Activated naive CD4-positive, alpha-beta T cell treated with anti-CD3 and anti-CD28 coated beads, Interleukin-2, amount 10 ng/mL, durations not matched to agents 7 days and 5 days (primary cell): Measurements from ENCODE around the gene GNG13.
"Not testable (repeated sequence)": the region's sequence is repeated elsewhere in the genome, so short reads cannot be mapped to it uniquely, and the experiment has no call there.

Source experiments
- CTCF ChIA-PET: fragments of 350-600 bp; sonication (Branson Sonifier 250); formaldehyde crosslinking; loops from one replicate; lab custom pipeline; 2021; ENCODE audit warnings: antibody characterized with exemption; lab: Charles Lee
- DNase-seq: peaks from one replicate; pipeline ENCODE4 v3.0.0-alpha.2; 2020
- H3K27ac Mint-ChIP-seq: one replicate; pipeline ENCODE4 v1.8.0; 2021; ENCODE audit warnings: mild to moderate bottlenecking, moderate library complexity, mixed read lengths
- H3K27me3 Mint-ChIP-seq: one replicate; pipeline ENCODE4 v1.8.0; 2021; ENCODE audit warnings: mild to moderate bottlenecking, mixed read lengths
- H3K36me3 Mint-ChIP-seq: one replicate; pipeline ENCODE4 v1.8.0; 2021; ENCODE audit warnings: mixed read lengths
- H3K4me1 Mint-ChIP-seq: one replicate; pipeline ENCODE4 v1.8.0; 2021; ENCODE audit warnings: mixed read lengths
- H3K4me3 Mint-ChIP-seq: one replicate; pipeline ENCODE4 v1.8.0; 2021; ENCODE audit warnings: mild to moderate bottlenecking, moderate library complexity, mixed read lengths
- H3K9me3 Mint-ChIP-seq: one replicate; pipeline ENCODE4 v1.8.0; 2021; ENCODE audit warnings: mixed read lengths

The GNG13 gene

GRCh38 chr16:824601-825000 is 24.1 kb upstream of the GNG13 start:
- peaks cover 20% of the 10 kb centered on the region for H3K27me3 Mint-ChIP-seq
- CTCF ChIA-PET: no interaction called here
- H3K4me3 Mint-ChIP-seq: no peak overlapping the region
- H3K36me3 Mint-ChIP-seq: no peaks in the 10 kb centered on the region
- no peak overlapping the region for H3K27ac Mint-ChIP-seq
- no peaks in the 10 kb centered on the region for H3K9me3 Mint-ChIP-seq
- peaks cover 6% of the 10 kb centered on the region for H3K4me1 Mint-ChIP-seq
- DNase-seq: no peak

- peaks cover 24% of the 10 kb centered on the region for H3K27me3 Mint-ChIP-seq
- H3K36me3 Mint-ChIP-seq: no peaks in the 10 kb centered on the region
- CTCF ChIA-PET: no interaction called here
- H3K4me3 Mint-ChIP-seq: no peak overlapping the region
- H3K27ac Mint-ChIP-seq: no peak overlapping the region
- H3K4me1 Mint-ChIP-seq: peaks cover 10% of the 10 kb centered on the region
- H3K9me3 Mint-ChIP-seq: no peaks in the 10 kb centered on the region
- no peak for DNase-seq
Measured at GRCh38 chr16:824194-824593, 23.7 kb upstream of the GNG13 start.

- DNase-seq: no peak
- CTCF ChIA-PET: no interaction called here
- H3K36me3 Mint-ChIP-seq: no peaks in the 10 kb centered on the region
- peaks cover 28% of the 10 kb centered on the region for H3K27me3 Mint-ChIP-seq
- no peak overlapping the region for H3K4me3 Mint-ChIP-seq
- no peaks in the 10 kb centered on the region for H3K9me3 Mint-ChIP-seq
- H3K4me1 Mint-ChIP-seq: peaks cover 11% of the 10 kb centered on the region
- H3K27ac Mint-ChIP-seq: no peak overlapping the region
Measured at GRCh38 chr16:822909-823297, 22.4 kb upstream of the GNG13 start.

- CTCF ChIA-PET: no interaction called here
- Mint-ChIP-seq H3K9me3 (no peaks in the 10 kb centered on the region), H3K27me3 (peaks cover 34% of the 10 kb centered on the region), H3K27ac (no peak overlapping the region), H3K4me1 (peaks cover 11% of the 10 kb centered on the region), H3K36me3 (no peaks in the 10 kb centered on the region), H3K4me3 (no peak overlapping the region)
- no peak for DNase-seq
Measured at GRCh38 chr16:822174-822908, 21.8 kb upstream of the GNG13 start.

GRCh38 chr16:821751-822150 is 21.2 kb upstream of the GNG13 start:
- no peaks in the 10 kb centered on the region for H3K9me3 Mint-ChIP-seq
- H3K27me3 Mint-ChIP-seq: peaks cover 40% of the 10 kb centered on the region
- peaks cover 11% of the 10 kb centered on the region for H3K4me1 Mint-ChIP-seq
- CTCF ChIA-PET: no interaction called here
- DNase-seq: no peak
- H3K4me3 Mint-ChIP-seq: no peak overlapping the region
- H3K36me3 Mint-ChIP-seq: no peaks in the 10 kb centered on the region
- no peak overlapping the region for H3K27ac Mint-ChIP-seq

- Mint-ChIP-seq H3K4me3 (no peak overlapping the region), H3K36me3 (no peaks in the 10 kb centered on the region), H3K27me3 (peaks cover 49% of the 10 kb centered on the region), H3K9me3 (no peaks in the 10 kb centered on the region), H3K4me1 (peaks cover 11% of the 10 kb centered on the region), H3K27ac (no peak overlapping the region)
- DNase-seq: no peak
- CTCF ChIA-PET: no interaction called here
Measured at GRCh38 chr16:820748-821147, 20.2 kb upstream of the GNG13 start.

GRCh38 chr16:820044-820408 is 19.5 kb upstream of the GNG13 start:
- H3K36me3 Mint-ChIP-seq, H3K9me3 Mint-ChIP-seq, CTCF ChIA-PET, DNase-seq, H3K27ac Mint-ChIP-seq, H3K4me3 Mint-ChIP-seq: not testable (repeated sequence)
- Mint-ChIP-seq H3K4me1 (peaks cover 11% of the 10 kb centered on the region), H3K27me3 (peaks cover 56% of the 10 kb centered on the region)

- no peak overlapping the region for H3K4me3 Mint-ChIP-seq
- H3K36me3 Mint-ChIP-seq: no peaks in the 10 kb centered on the region
- CTCF ChIA-PET: no interaction called here
- DNase-seq: peak; percentile 59
- peaks cover 62% of the 10 kb centered on the region for H3K27me3 Mint-ChIP-seq
- no peak overlapping the region for H3K27ac Mint-ChIP-seq
- H3K4me1 Mint-ChIP-seq: peaks cover 11% of the 10 kb centered on the region
- no peaks in the 10 kb centered on the region for H3K9me3 Mint-ChIP-seq
Measured at GRCh38 chr16:819336-820043, 19.0 kb upstream of the GNG13 start.

GRCh38 chr16:818592-818991 is 18.1 kb upstream of the GNG13 start:
- H3K36me3 Mint-ChIP-seq: no peaks in the 10 kb centered on the region
- DNase-seq: no peak
- peaks cover 11% of the 10 kb centered on the region for H3K4me1 Mint-ChIP-seq

GRCh38 chr16:818132-818531 is 17.6 kb upstream of the GNG13 start:
- H3K27me3 Mint-ChIP-seq: peaks cover 75% of the 10 kb centered on the region
- peaks cover 11% of the 10 kb centered on the region for H3K4me1 Mint-ChIP-seq
- CTCF ChIA-PET: no interaction called here
- H3K9me3 Mint-ChIP-seq: no peaks in the 10 kb centered on the region
- DNase-seq: no peak
- no peak overlapping the region for H3K4me3 Mint-ChIP-seq
- H3K27ac Mint-ChIP-seq: no peak overlapping the region
- H3K36me3 Mint-ChIP-seq: no peaks in the 10 kb centered on the region

More at GRCh38 chr16:818592-818991, 18.1 kb upstream of the GNG13 start:
- Mint-ChIP-seq H3K4me3 (no peak overlapping the region), H3K9me3 (no peaks in the 10 kb centered on the region), H3K27ac (no peak overlapping the region), H3K27me3 (peaks cover 71% of the 10 kb centered on the region)
- CTCF ChIA-PET: no interaction called here

GRCh38 chr16:817001-817906 is 16.7 kb upstream of the GNG13 start:
- Mint-ChIP-seq H3K27me3 (peaks cover 84% of the 10 kb centered on the region), H3K4me3 (no peak overlapping the region), H3K4me1 (peaks cover 13% of the 10 kb centered on the region), H3K27ac (no peak overlapping the region), H3K36me3 (no peaks in the 10 kb centered on the region), H3K9me3 (no peaks in the 10 kb centered on the region)
- CTCF ChIA-PET: no interaction called here
- no peak for DNase-seq

GRCh38 chr16:815861-816260 is 15.3 kb upstream of the GNG13 start:
- Mint-ChIP-seq H3K27me3 (peaks cover 84% of the 10 kb centered on the region), H3K27ac (no peak overlapping the region), H3K36me3 (no peaks in the 10 kb centered on the region), H3K9me3 (no peaks in the 10 kb centered on the region), H3K4me1 (peaks cover 13% of the 10 kb centered on the region), H3K4me3 (no peak overlapping the region)
- DNase-seq: no peak
- CTCF ChIA-PET: no interaction called here

- H3K36me3 Mint-ChIP-seq: no peaks in the 10 kb centered on the region
- no peak overlapping the region for H3K27ac Mint-ChIP-seq
- peaks cover 84% of the 10 kb centered on the region for H3K27me3 Mint-ChIP-seq
- DNase-seq: no peak
- H3K9me3 Mint-ChIP-seq: no peaks in the 10 kb centered on the region
- CTCF ChIA-PET: no interaction called here
- peaks cover 10% of the 10 kb centered on the region for H3K4me1 Mint-ChIP-seq
- H3K4me3 Mint-ChIP-seq: no peak overlapping the region
Measured at GRCh38 chr16:814974-815373, 14.4 kb upstream of the GNG13 start.

GRCh38 chr16:813916-814412 is 13.4 kb upstream of the GNG13 start:
- Mint-ChIP-seq H3K4me3 (no peak overlapping the region), H3K9me3 (no peaks in the 10 kb centered on the region)
- CTCF ChIA-PET: interaction anchor here (2.9 kb wide), 1 partner anchor 243 kb away, joined by 12 read pairs; no protein-coding TSS in a partner anchor

More at GRCh38 chr16:813916-814412, 13.4 kb upstream of the GNG13 start:
- peaks cover 84% of the 10 kb centered on the region for H3K27me3 Mint-ChIP-seq
- no peak overlapping the region for H3K27ac Mint-ChIP-seq
- no peaks in the 10 kb centered on the region for H3K36me3 Mint-ChIP-seq
- no peak for DNase-seq
- peaks cover 2% of the 10 kb centered on the region for H3K4me1 Mint-ChIP-seq
